HG03520 (cell line): ENCODE measurements around the gene STK38L.

Experiments
- ATAC-seq: cut with Tn5 transposase; IDR thresholded peaks from one replicate; pipeline ENCODE4 v1.9.1; 2021; ENCODE audit warnings: mild to moderate bottlenecking, moderate library complexity; ENCODE audit not compliant: unreplicated experiment

Gene STK38L

GRCh38 chr12:27343255-27344000, 99.3 kb downstream of the STK38L start:
- ATAC-seq, result no peak

GRCh38 chr12:27344246-27344645, 100.2 kb downstream of the STK38L start:
- ATAC-seq, result no peak

GRCh38 chr12:27344760-27345159, 100.7 kb downstream of the STK38L start:
- ATAC-seq, result no peak

- ATAC-seq, result no peak
These were observed 101.3 kb downstream of the STK38L start for GRCh38 chr12:27345376-27345775.

- ATAC-seq, result no peak
These were observed 103.7 kb downstream of the STK38L start for GRCh38 chr12:27347779-27348178.

- ATAC-seq, result no peak
These were observed 107.4 kb downstream of the STK38L start for GRCh38 chr12:27351476-27351875.

GRCh38 chr12:27355486-27355885, 111.4 kb downstream of the STK38L start:
- ATAC-seq, result no peak

GRCh38 chr12:27355979-27356378, 111.9 kb downstream of the STK38L start:
- ATAC-seq, result no peak

- no peak for ATAC-seq
These were observed 115.7 kb downstream of the STK38L start for GRCh38 chr12:27359578-27360340.

GRCh38 chr12:27361372-27361771, 117.3 kb downstream of the STK38L start:
- no peak for ATAC-seq

GRCh38 chr12:27366621-27367020, 122.5 kb downstream of the STK38L start:
- ATAC-seq, result no peak

- ATAC-seq, result no peak
These were observed 123.0 kb downstream of the STK38L start for GRCh38 chr12:27367078-27367477.
